Neural cell (in vitro differentiated cells): ENCODE measurements around the gene CCDC148. TPM values are rescaled to one million over a fixed set of nuclear protein-coding genes. Genes with fewer than 3 reads are reported as not detected.

ENCODE experiments used
- H2AFZ ChIP-seq: fragments of 200-600, 300-800 bp; sonication (generic), shearing (Covaris generic); 2 replicates; pipeline ENCODE4 v1.6.0; 2014; ENCODE audit warnings: low read depth, mild to moderate bottlenecking, antibody characterized with exemption, low read length, moderate library complexity
- H3F3A ChIP-seq: fragments of 200-600 bp; shearing (Covaris generic); 2 replicates; pipeline ENCODE4 v1.6.1; 2016; ENCODE audit warnings: mild to moderate bottlenecking, moderate library complexity, mixed read lengths, antibody characterized with exemption, low read length; ENCODE audit not compliant: insufficient read depth, poor library complexity, severe bottlenecking
- H3K27ac ChIP-seq: fragments of 200-600, 300-800 bp; sonication (generic), shearing (Covaris generic); 2 replicates; pipeline ENCODE4 v1.5.1; 2014; ENCODE audit warnings: mild to moderate bottlenecking, low read length, moderate library complexity
- H3K27me3 ChIP-seq: fragments of 300-800, 200-600 bp; sonication (generic), shearing (Covaris generic); 2 replicates; pipeline ENCODE4 v1.6.0; 2014; ENCODE audit warnings: mild to moderate bottlenecking, low read depth, low read length, moderate library complexity; ENCODE audit not compliant: insufficient read depth
- H3K36me3 ChIP-seq: fragments of 300-800, 200-600 bp; sonication (generic), shearing (Covaris generic); 2 replicates; pipeline ENCODE4 v1.5.1; 2014; ENCODE audit warnings: mild to moderate bottlenecking, antibody characterized with exemption, low read length, moderate library complexity; ENCODE audit not compliant: insufficient read depth
- H3K4me2 ChIP-seq: fragments of 300-800, 200-600 bp; sonication (generic), shearing (Covaris generic); 2 replicates; pipeline ENCODE4 v1.6.0; 2014; ENCODE audit warnings: mild to moderate bottlenecking, low read length
- H3K4me3 ChIP-seq: fragments of 300-800, 200-600 bp; sonication (generic), shearing (Covaris generic); 2 replicates; pipeline ENCODE4 v1.5.1; 2014; ENCODE audit warnings: mild to moderate bottlenecking, low read length, moderate library complexity
- H3K79me2 ChIP-seq: fragments of 200-600 bp; shearing (Covaris generic); replicated peaks from 2 replicates; pipeline ENCODE4 v1.6.0; 2014; ENCODE audit warnings: mild to moderate bottlenecking, low read length, moderate library complexity; ENCODE audit not compliant: insufficient read depth
- H3K9ac ChIP-seq: fragments of 300-800, 200-600 bp; sonication (generic), shearing (Covaris generic); 2 replicates; pipeline ENCODE4 v1.6.1; 2016; ENCODE audit warnings: mild to moderate bottlenecking, low read length, mixed read lengths
- H3K9me2 ChIP-seq: fragments of 200-600 bp; shearing (Covaris generic); 2 replicates; pipeline ENCODE4 v1.6.1; 2016; ENCODE audit warnings: mild to moderate bottlenecking, low read length, mixed read lengths; ENCODE audit not compliant: insufficient read depth
- H3K9me3 ChIP-seq: fragments of 200-600, 300-800 bp; sonication (generic), shearing (Covaris generic); 2 replicates; pipeline ENCODE4 v1.6.1; 2016; ENCODE audit warnings: mild to moderate bottlenecking, mixed run types, low read length, moderate library complexity, mixed read lengths
- H4K20me1 ChIP-seq: fragments of 200-600 bp; shearing (Covaris generic); 2 replicates; pipeline ENCODE4 v1.6.1; 2016; ENCODE audit warnings: mild to moderate bottlenecking, mixed run types; ENCODE audit not compliant: insufficient read depth
- EP300 ChIP-seq: fragments of 450-650 bp; conservative IDR thresholded peaks from 2 replicates; pipeline ENCODE4 v1.6.1; 2014; ENCODE audit warnings: antibody characterized with exemption, mild to moderate bottlenecking, moderate library complexity; ENCODE audit not compliant: poor library complexity, severe bottlenecking
- EZH2 ChIP-seq: fragments of 200-600, 300-800 bp; shearing (Covaris generic), sonication (generic); IDR thresholded peaks from 2 replicates; pipeline ENCODE4 v1.6.1; 2014; ENCODE audit warnings: antibody characterized with exemption, low read length, borderline replicate concordance, mild to moderate bottlenecking; ENCODE audit not compliant: insufficient read depth, poor library complexity, severe bottlenecking
- MXI1 ChIP-seq: fragments of 450-650 bp; conservative IDR thresholded peaks from 2 replicates; pipeline ENCODE4 v1.6.1; 2014; ENCODE audit warnings: antibody characterized with exemption, mild to moderate bottlenecking; ENCODE audit not compliant: poor library complexity, severe bottlenecking
- POLR2AphosphoS5 ChIP-seq: IDR thresholded peaks from 2 replicates; pipeline ENCODE4 v1.6.1; 2012
- RAD21 ChIP-seq: fragments of 450-650 bp; conservative IDR thresholded peaks from 2 replicates; pipeline ENCODE4 v1.6.1; 2014; ENCODE audit warnings: antibody characterized with exemption, mild to moderate bottlenecking, moderate library complexity
- SMC3 ChIP-seq: fragments of 450-650 bp; conservative IDR thresholded peaks from 2 replicates; pipeline ENCODE4 v1.6.1; 2014; ENCODE audit warnings: antibody characterized with exemption, mild to moderate bottlenecking, moderate library complexity; ENCODE audit not compliant: poor library complexity
- TAF1 ChIP-seq: IDR thresholded peaks from 2 replicates; pipeline ENCODE4 v1.6.1; 2012; ENCODE audit warnings: low read depth
- polyA plus RNA-seq: library from polyadenylated mRNA; depleted of rRNA; stranded (reverse); fragments of >200 nt; gene quantifications from 2 replicates; pipeline ENCODE4 v1.2.3, GENCODE V29; 2014
- TF ChIP-seq, protein P1 (sequence below): fragments of 450-650 bp; IDR thresholded peaks from 2 replicates; pipeline ENCODE4 v1.5.1; 2014; ENCODE audit warnings: antibody characterized with exemption, mild to moderate bottlenecking, moderate library complexity; ENCODE audit not compliant: poor library complexity, severe bottlenecking
- TF ChIP-seq, protein P2 (sequence below): IDR thresholded peaks from 2 replicates; pipeline ENCODE4 v1.6.1; 2012; ENCODE audit warnings: borderline replicate concordance

Gene CCDC148
- polyA plus RNA-seq, 1 donor from 2014 or later, result 1.8 TPM

DNA sequence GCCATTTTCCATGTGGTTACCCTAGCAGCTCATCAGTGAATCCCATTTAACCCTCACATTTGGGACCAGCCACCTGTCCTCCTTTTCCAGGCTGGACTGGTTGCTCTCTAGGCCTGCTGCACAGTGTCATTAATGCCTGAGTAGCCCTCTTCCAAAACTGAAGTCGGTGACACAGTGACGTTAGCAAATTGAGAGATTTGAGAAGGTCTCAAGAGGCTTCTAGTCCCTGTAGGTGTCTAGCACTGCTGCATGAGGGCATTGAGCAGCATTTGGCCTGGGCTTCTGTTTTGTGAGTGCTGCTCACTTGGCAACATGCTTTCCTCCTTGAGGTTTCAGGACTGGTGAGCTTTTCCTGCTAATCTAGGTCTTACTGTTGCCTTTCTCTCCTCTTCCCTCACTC, 36.9 kb upstream of the CCDC148 start:
- Histone ChIP-seq H3K27ac (no peak overlapping the region), H2AFZ (no peak overlapping the region), H3K4me2 (no peak overlapping the region), H3K9me2 (no peaks in the 10 kb centered on the region), H4K20me1 (no peaks in the 10 kb centered on the region), H3K4me3 (no peak overlapping the region), H3F3A (no peaks in the 10 kb centered on the region), H3K36me3 (no peaks in the 10 kb centered on the region), H3K9me3 (no peaks in the 10 kb centered on the region), H3K79me2 (peaks cover 9% of the 10 kb centered on the region), H3K27me3 (no peaks in the 10 kb centered on the region), H3K9ac (no peak overlapping the region)
- no peak for TF ChIP-seq MXI1
- TF ChIP-seq, protein P1, sequence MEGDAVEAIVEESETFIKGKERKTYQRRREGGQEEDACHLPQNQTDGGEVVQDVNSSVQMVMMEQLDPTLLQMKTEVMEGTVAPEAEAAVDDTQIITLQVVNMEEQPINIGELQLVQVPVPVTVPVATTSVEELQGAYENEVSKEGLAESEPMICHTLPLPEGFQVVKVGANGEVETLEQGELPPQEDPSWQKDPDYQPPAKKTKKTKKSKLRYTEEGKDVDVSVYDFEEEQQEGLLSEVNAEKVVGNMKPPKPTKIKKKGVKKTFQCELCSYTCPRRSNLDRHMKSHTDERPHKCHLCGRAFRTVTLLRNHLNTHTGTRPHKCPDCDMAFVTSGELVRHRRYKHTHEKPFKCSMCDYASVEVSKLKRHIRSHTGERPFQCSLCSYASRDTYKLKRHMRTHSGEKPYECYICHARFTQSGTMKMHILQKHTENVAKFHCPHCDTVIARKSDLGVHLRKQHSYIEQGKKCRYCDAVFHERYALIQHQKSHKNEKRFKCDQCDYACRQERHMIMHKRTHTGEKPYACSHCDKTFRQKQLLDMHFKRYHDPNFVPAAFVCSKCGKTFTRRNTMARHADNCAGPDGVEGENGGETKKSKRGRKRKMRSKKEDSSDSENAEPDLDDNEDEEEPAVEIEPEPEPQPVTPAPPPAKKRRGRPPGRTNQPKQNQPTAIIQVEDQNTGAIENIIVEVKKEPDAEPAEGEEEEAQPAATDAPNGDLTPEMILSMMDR, result no peak
- TF ChIP-seq EZH2, result no peak
- TF ChIP-seq EP300, result no peak

DNA sequence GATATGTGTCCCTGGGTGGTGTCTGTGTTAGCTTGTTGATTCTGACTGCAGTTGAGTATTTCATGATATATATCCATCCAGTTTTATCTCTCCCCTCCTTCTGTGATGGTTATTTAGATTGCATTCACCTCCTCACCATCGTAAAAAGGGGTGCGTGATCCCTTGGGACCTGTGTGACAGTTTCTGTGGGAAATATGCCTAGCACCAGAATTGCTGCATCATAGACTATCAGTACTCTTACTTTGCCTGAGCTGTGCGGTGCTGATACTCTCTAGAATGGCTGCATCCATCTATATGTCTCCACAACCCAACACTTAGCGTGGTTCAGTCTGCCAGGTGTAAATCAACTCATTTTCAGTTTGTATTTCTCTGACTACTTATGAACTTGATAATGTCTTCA, 34.5 kb upstream of the CCDC148 start:
- H3K27ac ChIP-seq, result no peak overlapping the region
- peaks cover 9% of the 10 kb centered on the region for H3K79me2 ChIP-seq
- TF ChIP-seq, protein P2, sequence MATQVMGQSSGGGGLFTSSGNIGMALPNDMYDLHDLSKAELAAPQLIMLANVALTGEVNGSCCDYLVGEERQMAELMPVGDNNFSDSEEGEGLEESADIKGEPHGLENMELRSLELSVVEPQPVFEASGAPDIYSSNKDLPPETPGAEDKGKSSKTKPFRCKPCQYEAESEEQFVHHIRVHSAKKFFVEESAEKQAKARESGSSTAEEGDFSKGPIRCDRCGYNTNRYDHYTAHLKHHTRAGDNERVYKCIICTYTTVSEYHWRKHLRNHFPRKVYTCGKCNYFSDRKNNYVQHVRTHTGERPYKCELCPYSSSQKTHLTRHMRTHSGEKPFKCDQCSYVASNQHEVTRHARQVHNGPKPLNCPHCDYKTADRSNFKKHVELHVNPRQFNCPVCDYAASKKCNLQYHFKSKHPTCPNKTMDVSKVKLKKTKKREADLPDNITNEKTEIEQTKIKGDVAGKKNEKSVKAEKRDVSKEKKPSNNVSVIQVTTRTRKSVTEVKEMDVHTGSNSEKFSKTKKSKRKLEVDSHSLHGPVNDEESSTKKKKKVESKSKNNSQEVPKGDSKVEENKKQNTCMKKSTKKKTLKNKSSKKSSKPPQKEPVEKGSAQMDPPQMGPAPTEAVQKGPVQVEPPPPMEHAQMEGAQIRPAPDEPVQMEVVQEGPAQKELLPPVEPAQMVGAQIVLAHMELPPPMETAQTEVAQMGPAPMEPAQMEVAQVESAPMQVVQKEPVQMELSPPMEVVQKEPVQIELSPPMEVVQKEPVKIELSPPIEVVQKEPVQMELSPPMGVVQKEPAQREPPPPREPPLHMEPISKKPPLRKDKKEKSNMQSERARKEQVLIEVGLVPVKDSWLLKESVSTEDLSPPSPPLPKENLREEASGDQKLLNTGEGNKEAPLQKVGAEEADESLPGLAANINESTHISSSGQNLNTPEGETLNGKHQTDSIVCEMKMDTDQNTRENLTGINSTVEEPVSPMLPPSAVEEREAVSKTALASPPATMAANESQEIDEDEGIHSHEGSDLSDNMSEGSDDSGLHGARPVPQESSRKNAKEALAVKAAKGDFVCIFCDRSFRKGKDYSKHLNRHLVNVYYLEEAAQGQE, result no peak
- TF ChIP-seq EZH2 (no peak), EP300 (no peak), POLR2AphosphoS5 (no peak), MXI1 (no peak), RAD21 (no peak), TAF1 (no peak), SMC3 (no peak)
- TF ChIP-seq, protein P1, result no peak
- H3K9me2 ChIP-seq, result no peaks in the 10 kb centered on the region
- no peaks in the 10 kb centered on the region for H3K9me3 ChIP-seq
- H4K20me1 ChIP-seq, result no peaks in the 10 kb centered on the region
- H3K4me2 ChIP-seq, result no peak overlapping the region
- H3K4me3 ChIP-seq, result no peak overlapping the region
- no peak overlapping the region for H3K9ac ChIP-seq
- no peak overlapping the region for H2AFZ ChIP-seq
- H3F3A ChIP-seq, result no peaks in the 10 kb centered on the region
- no peaks in the 10 kb centered on the region for H3K36me3 ChIP-seq
- no peaks in the 10 kb centered on the region for H3K27me3 ChIP-seq
